Nephron (organoid): ENCODE results near the gene TTC23.

Experiments used
- H3K27ac Mint-ChIP-seq, 3 experiments: 2 replicates each; pipeline ENCODE4 v1.8.0; 2020; ENCODE audit warnings: mixed read lengths in 3 of 3, mild to moderate bottlenecking in 2 of 3, moderate library complexity in 1 of 3
- H3K27me3 Mint-ChIP-seq: 2 replicates; pipeline ENCODE4 v1.8.0; 2021; ENCODE audit warnings: low read depth, mild to moderate bottlenecking, moderate library complexity, mixed read lengths
- H3K36me3 Mint-ChIP-seq: 2 replicates; pipeline ENCODE4 v1.8.0; 2020; ENCODE audit warnings: low read depth, mixed read lengths
- H3K4me1 Mint-ChIP-seq: 2 replicates; pipeline ENCODE4 v1.8.0; 2020; ENCODE audit warnings: mixed read lengths
- H3K4me3 Mint-ChIP-seq, 3 experiments: 2 replicates each; pipeline ENCODE4 v1.8.0; 2020; ENCODE audit warnings: mild to moderate bottlenecking in 3 of 3, mixed read lengths in 3 of 3, moderate library complexity in 2 of 3
- H3K9me3 Mint-ChIP-seq: 2 replicates; pipeline ENCODE4 v1.8.0; 2020; ENCODE audit warnings: mixed read lengths
- CTCF ChIP-seq, 3 experiments: fragments of 200-600 bp; sonication (generic); IDR thresholded peaks; one replicate each; pipeline ENCODE4 v1.5.0; 2021; ENCODE audit warnings: antibody characterized with exemption in 3 of 3; ENCODE audit not compliant: unreplicated experiment in 3 of 3

TTC23 gene

GRCh38 chr15:99154271-99154670 lies 95.1 kb downstream of the TTC23 start:
- no peak overlapping the region for H3K4me3 Mint-ChIP-seq
- no peaks in the 10 kb centered on the region for H3K9me3 Mint-ChIP-seq
- H3K36me3 Mint-ChIP-seq = peaks cover 74% of the 10 kb centered on the region
- TF ChIP-seq CTCF (IDR thresholded peaks at IDR 0.05; ENCODE audit: unreplicated experiment in 3 of 3) = no peak
- no peaks in the 10 kb centered on the region for H3K27me3 Mint-ChIP-seq
- H3K4me1 Mint-ChIP-seq = no peaks in the 10 kb centered on the region
- H3K27ac Mint-ChIP-seq = no peak overlapping the region

- Mint-ChIP-seq H3K27ac (no peak overlapping the region), H3K36me3 (peaks cover 63% of the 10 kb centered on the region), H3K9me3 (no peaks in the 10 kb centered on the region), H3K4me3 (no peak overlapping the region), H3K27me3 (no peaks in the 10 kb centered on the region), H3K4me1 (peaks cover 6% of the 10 kb centered on the region)
- TF ChIP-seq CTCF (IDR thresholded peaks at IDR 0.05; ENCODE audit: unreplicated experiment in 3 of 3) = no peak
Measured at GRCh38 chr15:99153026-99153535, 96.3 kb downstream of the TTC23 start.

GRCh38 chr15:99151156-99151555 lies 98.2 kb downstream of the TTC23 start:
- TF ChIP-seq CTCF (IDR thresholded peaks at IDR 0.05; ENCODE audit: unreplicated experiment in 3 of 3) = no peak
- Mint-ChIP-seq H3K27ac (no peak overlapping the region), H3K4me1 (peaks cover 6% of the 10 kb centered on the region)

GRCh38 chr15:99149366-99149765 lies 100.0 kb downstream of the TTC23 start:
- Mint-ChIP-seq H3K27ac (no peak overlapping the region), H3K4me3 (no peak overlapping the region), H3K9me3 (no peaks in the 10 kb centered on the region), H3K27me3 (no peaks in the 10 kb centered on the region), H3K36me3 (peaks cover 58% of the 10 kb centered on the region), H3K4me1 (peaks cover 6% of the 10 kb centered on the region)
- TF ChIP-seq CTCF (IDR thresholded peaks at IDR 0.05; ENCODE audit: unreplicated experiment in 3 of 3) = no peak

More at GRCh38 chr15:99151156-99151555, 98.2 kb downstream of the TTC23 start:
- Mint-ChIP-seq H3K36me3 (peaks cover 61% of the 10 kb centered on the region), H3K27me3 (no peaks in the 10 kb centered on the region), H3K9me3 (no peaks in the 10 kb centered on the region), H3K4me3 (no peak overlapping the region)

GRCh38 chr15:99148851-99149276 lies 100.5 kb downstream of the TTC23 start:
- no peak for TF ChIP-seq CTCF (IDR thresholded peaks at IDR 0.05; ENCODE audit: unreplicated experiment in 3 of 3)
- Mint-ChIP-seq H3K27ac (no peak overlapping the region), H3K27me3 (no peaks in the 10 kb centered on the region), H3K9me3 (no peaks in the 10 kb centered on the region), H3K4me1 (peaks cover 6% of the 10 kb centered on the region), H3K4me3 (no peak overlapping the region), H3K36me3 (peaks cover 57% of the 10 kb centered on the region)

GRCh38 chr15:99146661-99147060 lies 102.7 kb downstream of the TTC23 start:
- TF ChIP-seq CTCF (IDR thresholded peaks at IDR 0.05; ENCODE audit: unreplicated experiment in 3 of 3) = no peak
- H3K4me1 Mint-ChIP-seq = peaks cover 14% of the 10 kb centered on the region
- no peaks in the 10 kb centered on the region for H3K9me3 Mint-ChIP-seq
- H3K27ac Mint-ChIP-seq = no peak overlapping the region
- peaks cover 45% of the 10 kb centered on the region for H3K36me3 Mint-ChIP-seq
- no peak overlapping the region for H3K4me3 Mint-ChIP-seq
- H3K27me3 Mint-ChIP-seq = no peaks in the 10 kb centered on the region
